Activated naive CD4-positive, alpha-beta T cell treated with anti-CD3 and anti-CD28 coated beads, Interleukin-2, amount 10 ng/mL, durations not matched to agents 7 days and 5 days (primary cell): Measurements from ENCODE around the gene TBC1D9.

Experiments used
- CTCF ChIA-PET: fragments of 350-600 bp; sonication (Branson Sonifier 250); formaldehyde crosslinking; loops from one replicate; lab custom pipeline; 2021; ENCODE audit warnings: antibody characterized with exemption; lab: Charles Lee
- DNase-seq: peaks from one replicate; pipeline ENCODE4 v3.0.0-alpha.2; 2020
- H3K27ac Mint-ChIP-seq: one replicate; pipeline ENCODE4 v1.8.0; 2021; ENCODE audit warnings: mild to moderate bottlenecking, moderate library complexity, mixed read lengths
- H3K27me3 Mint-ChIP-seq: one replicate; pipeline ENCODE4 v1.8.0; 2021; ENCODE audit warnings: mild to moderate bottlenecking, mixed read lengths
- H3K36me3 Mint-ChIP-seq: one replicate; pipeline ENCODE4 v1.8.0; 2021; ENCODE audit warnings: mixed read lengths
- H3K4me1 Mint-ChIP-seq: one replicate; pipeline ENCODE4 v1.8.0; 2021; ENCODE audit warnings: mixed read lengths
- H3K4me3 Mint-ChIP-seq: one replicate; pipeline ENCODE4 v1.8.0; 2021; ENCODE audit warnings: mild to moderate bottlenecking, moderate library complexity, mixed read lengths
- H3K9me3 Mint-ChIP-seq: one replicate; pipeline ENCODE4 v1.8.0; 2021; ENCODE audit warnings: mixed read lengths

TBC1D9 gene

GRCh38 chr4:140645614-140646412 lies 110.4 kb downstream of the TBC1D9 start:
- H3K4me3 Mint-ChIP-seq, result no peak overlapping the region
- H3K27ac Mint-ChIP-seq, result no peak overlapping the region
- H3K27me3 Mint-ChIP-seq, result peaks cover 5% of the 10 kb centered on the region
- no peaks in the 10 kb centered on the region for H3K9me3 Mint-ChIP-seq
- CTCF ChIA-PET, result no interaction called here
- DNase-seq, result no peak
- H3K36me3 Mint-ChIP-seq, result no peaks in the 10 kb centered on the region
- H3K4me1 Mint-ChIP-seq, result no peaks in the 10 kb centered on the region

- Mint-ChIP-seq H3K9me3 (no peaks in the 10 kb centered on the region), H3K36me3 (no peaks in the 10 kb centered on the region), H3K27ac (no peak overlapping the region), H3K4me1 (no peaks in the 10 kb centered on the region), H3K27me3 (peaks cover 5% of the 10 kb centered on the region), H3K4me3 (no peak overlapping the region)
- CTCF ChIA-PET, result no interaction called here
- DNase-seq, result no peak
Measured at GRCh38 chr4:140645196-140645595, 111.0 kb downstream of the TBC1D9 start.

GRCh38 chr4:140644470-140645185 lies 111.6 kb downstream of the TBC1D9 start:
- Mint-ChIP-seq H3K4me1 (no peaks in the 10 kb centered on the region), H3K9me3 (no peaks in the 10 kb centered on the region), H3K36me3 (no peaks in the 10 kb centered on the region), H3K27ac (no peak overlapping the region), H3K4me3 (no peak overlapping the region), H3K27me3 (peaks cover 5% of the 10 kb centered on the region)
- CTCF ChIA-PET, result no interaction called here
- no peak for DNase-seq

GRCh38 chr4:140643571-140644055 lies 112.6 kb downstream of the TBC1D9 start:
- CTCF ChIA-PET, result no interaction called here
- DNase-seq, result no peak
- Mint-ChIP-seq H3K27ac (no peak overlapping the region), H3K4me1 (no peaks in the 10 kb centered on the region), H3K27me3 (peaks cover 5% of the 10 kb centered on the region), H3K4me3 (no peak overlapping the region), H3K9me3 (no peaks in the 10 kb centered on the region), H3K36me3 (no peaks in the 10 kb centered on the region)

GRCh38 chr4:140642674-140643437 lies 113.3 kb downstream of the TBC1D9 start:
- no peaks in the 10 kb centered on the region for H3K36me3 Mint-ChIP-seq
- H3K4me3 Mint-ChIP-seq, result no peak overlapping the region
- H3K27me3 Mint-ChIP-seq, result peaks cover 5% of the 10 kb centered on the region
- no peak overlapping the region for H3K27ac Mint-ChIP-seq
- no peak for DNase-seq
- CTCF ChIA-PET, result no interaction called here
- H3K4me1 Mint-ChIP-seq, result no peaks in the 10 kb centered on the region
- no peaks in the 10 kb centered on the region for H3K9me3 Mint-ChIP-seq

GRCh38 chr4:140641789-140642439 lies 114.3 kb downstream of the TBC1D9 start:
- Mint-ChIP-seq H3K9me3 (no peaks in the 10 kb centered on the region), H3K36me3 (no peaks in the 10 kb centered on the region), H3K27ac (no peak overlapping the region), H3K27me3 (peaks cover 8% of the 10 kb centered on the region), H3K4me3 (no peak overlapping the region), H3K4me1 (no peaks in the 10 kb centered on the region)
- no peak for DNase-seq
- CTCF ChIA-PET, result no interaction called here

GRCh38 chr4:140641105-140641555 lies 115.1 kb downstream of the TBC1D9 start:
- H3K27ac Mint-ChIP-seq, result no peak overlapping the region
- H3K4me1 Mint-ChIP-seq, result no peaks in the 10 kb centered on the region
- peaks cover 10% of the 10 kb centered on the region for H3K27me3 Mint-ChIP-seq
- H3K4me3 Mint-ChIP-seq, result no peak overlapping the region
- CTCF ChIA-PET, result no interaction called here
- H3K9me3 Mint-ChIP-seq, result no peaks in the 10 kb centered on the region
- no peak for DNase-seq
- no peaks in the 10 kb centered on the region for H3K36me3 Mint-ChIP-seq

GRCh38 chr4:140640150-140640748 lies 115.9 kb downstream of the TBC1D9 start:
- no peaks in the 10 kb centered on the region for H3K36me3 Mint-ChIP-seq
- no peak for DNase-seq
- no peaks in the 10 kb centered on the region for H3K4me1 Mint-ChIP-seq
- H3K27ac Mint-ChIP-seq, result no peak overlapping the region
- peaks cover 15% of the 10 kb centered on the region for H3K27me3 Mint-ChIP-seq
- CTCF ChIA-PET, result interaction anchor here (1.1 kb wide), 1 partner anchor 280 kb away, joined by 3 read pairs; no protein-coding TSS in a partner anchor
- H3K9me3 Mint-ChIP-seq, result no peaks in the 10 kb centered on the region
- no peak overlapping the region for H3K4me3 Mint-ChIP-seq

- H3K4me1 Mint-ChIP-seq, result no peaks in the 10 kb centered on the region
- no peak overlapping the region for H3K4me3 Mint-ChIP-seq
- no peak for DNase-seq
- no peaks in the 10 kb centered on the region for H3K36me3 Mint-ChIP-seq
- no peak overlapping the region for H3K27ac Mint-ChIP-seq
- H3K9me3 Mint-ChIP-seq, result no peaks in the 10 kb centered on the region
- CTCF ChIA-PET, result interaction anchor here (0.6 to 3.1 kb wide), 5 partner anchors 14 to 330 kb away, joined by 3 to 13 read pairs (median 3); no protein-coding TSS in a partner anchor
- peaks cover 15% of the 10 kb centered on the region for H3K27me3 Mint-ChIP-seq
Measured at GRCh38 chr4:140639066-140639465, 117.1 kb downstream of the TBC1D9 start.

- peak; percentile 51 for DNase-seq
- Mint-ChIP-seq H3K27ac (no peak overlapping the region), H3K4me1 (no peaks in the 10 kb centered on the region), H3K9me3 (no peaks in the 10 kb centered on the region), H3K36me3 (no peaks in the 10 kb centered on the region), H3K27me3 (peaks cover 15% of the 10 kb centered on the region), H3K4me3 (no peak overlapping the region)
- CTCF ChIA-PET, result interaction anchor here (0.9 to 3.1 kb wide), 2 partner anchors 11 to 278 kb away, joined by 3 to 13 read pairs; no protein-coding TSS in a partner anchor
Measured at GRCh38 chr4:140637836-140638235, 118.3 kb downstream of the TBC1D9 start.

- no peak overlapping the region for H3K27ac Mint-ChIP-seq
- H3K4me3 Mint-ChIP-seq, result no peak overlapping the region
- no peak for DNase-seq
- no peaks in the 10 kb centered on the region for H3K36me3 Mint-ChIP-seq
- no peaks in the 10 kb centered on the region for H3K4me1 Mint-ChIP-seq
- CTCF ChIA-PET, result interaction anchor here (0.7 to 1.3 kb wide), 2 partner anchors 272 to 305 kb away, joined by 3 read pairs; no protein-coding TSS in a partner anchor
- no peaks in the 10 kb centered on the region for H3K9me3 Mint-ChIP-seq
- H3K27me3 Mint-ChIP-seq, result peaks cover 11% of the 10 kb centered on the region
Measured at GRCh38 chr4:140635606-140636005, 120.6 kb downstream of the TBC1D9 start.

GRCh38 chr4:140633951-140634350 lies 122.2 kb downstream of the TBC1D9 start:
- Mint-ChIP-seq H3K36me3 (no peaks in the 10 kb centered on the region), H3K9me3 (no peaks in the 10 kb centered on the region), H3K27me3 (peaks cover 11% of the 10 kb centered on the region), H3K4me3 (no peak overlapping the region), H3K27ac (no peak overlapping the region), H3K4me1 (no peaks in the 10 kb centered on the region)
- CTCF ChIA-PET, result no interaction called here
- no peak for DNase-seq

- no peaks in the 10 kb centered on the region for H3K4me1 Mint-ChIP-seq
- DNase-seq, result no peak
- H3K36me3 Mint-ChIP-seq, result no peaks in the 10 kb centered on the region
- H3K4me3 Mint-ChIP-seq, result no peak overlapping the region
- CTCF ChIA-PET, result no interaction called here
- H3K9me3 Mint-ChIP-seq, result no peaks in the 10 kb centered on the region
- H3K27ac Mint-ChIP-seq, result no peak overlapping the region
- peaks cover 11% of the 10 kb centered on the region for H3K27me3 Mint-ChIP-seq
Measured at GRCh38 chr4:140633124-140633523, 123.1 kb downstream of the TBC1D9 start.
